LNCaP clone FGC (cell line): ENCODE measurements around the gene GNS.
"Not testable (repeated sequence)": the region's sequence is repeated elsewhere in the genome, so short reads cannot be mapped to it uniquely, and the experiment has no call there.

Experiments used
- DNase-seq: peaks from one replicate; pipeline ENCODE4 v3.0.0-alpha.2; 2011; ENCODE audit warnings: low read depth
- H3K4me3 ChIP-seq: 2 replicates; pipeline ENCODE4 v1.5.1; 2011; ENCODE audit warnings: mild to moderate bottlenecking, low read depth, low read length, control low read depth
- TF ChIP-seq, protein P1 (sequence below): IDR thresholded peaks from 2 replicates; pipeline ENCODE4 v1.5.1; 2012; ENCODE audit warnings: mild to moderate bottlenecking; ENCODE audit not compliant: control insufficient read depth, insufficient read depth; ENCODE audit errors: extremely low read depth

GNS gene

DNA sequence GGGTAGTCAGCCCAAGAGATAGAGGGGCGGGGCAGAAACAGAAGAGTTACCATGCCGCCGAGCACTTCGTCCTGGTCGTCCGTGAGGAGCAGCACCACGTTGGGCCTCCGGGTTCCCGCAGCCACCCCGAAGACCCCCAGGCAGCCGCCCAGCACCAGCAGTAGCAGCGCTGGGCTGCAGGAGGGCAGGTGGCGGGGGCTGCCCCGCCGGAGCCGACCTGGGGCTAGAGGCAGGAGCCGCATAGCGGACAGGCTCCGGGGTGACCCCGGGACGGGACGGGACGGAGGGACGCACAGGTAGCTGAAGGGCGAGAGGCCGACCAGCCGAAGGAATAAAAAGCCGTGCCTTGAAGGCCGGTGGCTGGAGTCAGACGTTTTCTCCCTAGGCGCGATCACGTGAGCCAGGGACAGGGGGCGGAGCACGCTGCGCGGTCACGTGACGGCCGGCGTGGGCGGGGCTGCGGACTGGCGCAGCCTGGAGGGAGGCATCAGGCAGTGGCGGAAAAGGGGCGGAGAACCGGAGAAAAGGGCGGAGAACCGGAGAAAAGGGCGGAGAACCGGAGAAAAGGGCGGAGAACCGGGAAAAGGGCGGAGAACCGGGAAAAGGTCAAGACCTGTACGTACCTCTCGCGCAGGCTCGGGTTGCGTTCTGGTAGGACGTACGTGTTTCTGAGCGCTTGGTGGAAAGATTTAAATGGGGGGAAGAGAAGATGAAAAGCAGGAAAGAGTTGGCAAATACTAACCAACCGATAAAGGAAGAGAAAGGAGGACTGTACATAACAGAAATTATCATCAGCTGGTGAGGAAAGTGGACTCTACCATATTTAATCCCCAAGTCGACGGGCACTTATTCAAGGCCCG lies at the start of gene GNS:
TSS of gene GNS (minus strand) at position 372 of the 860 bp plus-strand sequence. CDS start at position 242, 130 bp downstream.
- peak within 1 kb of the TSS; percentile 91 for H3K4me3 ChIP-seq
- TF ChIP-seq, protein P1, sequence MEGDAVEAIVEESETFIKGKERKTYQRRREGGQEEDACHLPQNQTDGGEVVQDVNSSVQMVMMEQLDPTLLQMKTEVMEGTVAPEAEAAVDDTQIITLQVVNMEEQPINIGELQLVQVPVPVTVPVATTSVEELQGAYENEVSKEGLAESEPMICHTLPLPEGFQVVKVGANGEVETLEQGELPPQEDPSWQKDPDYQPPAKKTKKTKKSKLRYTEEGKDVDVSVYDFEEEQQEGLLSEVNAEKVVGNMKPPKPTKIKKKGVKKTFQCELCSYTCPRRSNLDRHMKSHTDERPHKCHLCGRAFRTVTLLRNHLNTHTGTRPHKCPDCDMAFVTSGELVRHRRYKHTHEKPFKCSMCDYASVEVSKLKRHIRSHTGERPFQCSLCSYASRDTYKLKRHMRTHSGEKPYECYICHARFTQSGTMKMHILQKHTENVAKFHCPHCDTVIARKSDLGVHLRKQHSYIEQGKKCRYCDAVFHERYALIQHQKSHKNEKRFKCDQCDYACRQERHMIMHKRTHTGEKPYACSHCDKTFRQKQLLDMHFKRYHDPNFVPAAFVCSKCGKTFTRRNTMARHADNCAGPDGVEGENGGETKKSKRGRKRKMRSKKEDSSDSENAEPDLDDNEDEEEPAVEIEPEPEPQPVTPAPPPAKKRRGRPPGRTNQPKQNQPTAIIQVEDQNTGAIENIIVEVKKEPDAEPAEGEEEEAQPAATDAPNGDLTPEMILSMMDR: no peak
- peak; percentile 79 for DNase-seq

DNA sequence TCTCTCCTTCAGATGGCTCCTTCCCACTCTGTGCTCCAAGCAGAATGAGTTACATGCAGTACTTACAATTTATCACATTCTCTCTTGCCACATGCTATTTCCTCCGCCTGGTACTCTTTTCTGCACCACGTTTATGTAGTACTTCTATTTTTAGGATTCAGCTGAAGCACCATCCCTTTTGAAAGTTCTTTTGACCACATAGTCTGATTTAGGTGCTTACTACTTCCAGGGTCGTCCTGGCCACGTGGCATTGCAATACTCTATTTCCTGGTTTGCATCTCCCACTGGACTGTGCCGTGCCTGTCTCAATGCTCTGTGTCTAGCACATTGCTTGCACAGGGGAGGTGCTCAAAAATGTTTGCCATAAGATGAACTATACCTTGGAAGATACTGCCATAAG lies 48.9 kb upstream of the GNS start:
- H3K4me3 ChIP-seq: no peak overlapping the region
- DNase-seq: no peak
- TF ChIP-seq, protein P1: no peak

GRCh38 chr12:64806593-64807460 lies 47.6 kb upstream of the GNS start:
- no peak overlapping the region for H3K4me3 ChIP-seq
- no peak for DNase-seq
- TF ChIP-seq, protein P1: no peak

DNA sequence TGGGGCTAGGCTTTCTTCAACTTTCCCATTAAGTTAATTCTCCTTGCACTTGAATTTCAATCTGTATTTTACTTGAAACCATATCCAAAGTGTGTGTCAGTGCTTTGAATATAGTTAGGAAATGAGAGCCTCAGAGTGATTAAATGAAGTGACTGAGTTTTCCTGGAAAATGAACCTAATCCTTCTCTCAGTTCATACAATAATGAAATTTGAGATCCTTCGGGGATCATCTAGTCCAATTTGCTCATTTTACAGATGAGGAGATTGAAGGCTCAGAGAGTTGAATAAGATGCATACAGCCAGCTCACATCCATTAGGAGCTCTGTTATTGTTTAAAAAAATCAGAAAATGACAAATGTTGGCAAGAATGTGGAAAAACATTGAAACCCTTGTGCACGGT lies 47.0 kb upstream of the GNS start:
- no peak overlapping the region for H3K4me3 ChIP-seq
- TF ChIP-seq, protein P1: no peak
- no peak for DNase-seq

GRCh38 chr12:64802180-64802775 lies 43.1 kb upstream of the GNS start:
- DNase-seq, H3K4me3 ChIP-seq: not testable (repeated sequence)
- TF ChIP-seq, protein P1: peak; percentile 88

DNA sequence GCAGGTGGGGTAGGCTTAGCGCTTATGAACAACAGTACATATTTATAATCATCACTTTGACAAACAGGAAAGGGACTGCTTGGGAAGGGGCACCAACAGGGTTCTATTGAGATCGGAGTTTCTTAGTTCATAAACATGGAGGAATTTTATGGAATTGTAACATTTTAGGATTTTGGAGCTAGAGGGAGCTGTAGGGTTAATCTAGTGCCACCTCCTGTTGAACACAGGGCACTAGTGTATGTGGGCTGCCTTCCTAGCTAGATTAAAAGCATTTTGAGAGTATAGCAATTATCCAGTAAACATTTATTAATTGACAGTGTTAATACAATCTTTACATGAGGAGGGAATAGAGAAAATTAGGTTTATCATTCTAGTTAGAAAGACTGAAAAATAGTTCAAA lies 42.2 kb upstream of the GNS start:
- no peak overlapping the region for H3K4me3 ChIP-seq
- TF ChIP-seq, protein P1: peak; percentile 54
- DNase-seq: no peak
